ENCODE measurements around the gene CSF1.

The CSF1 gene

DNA sequence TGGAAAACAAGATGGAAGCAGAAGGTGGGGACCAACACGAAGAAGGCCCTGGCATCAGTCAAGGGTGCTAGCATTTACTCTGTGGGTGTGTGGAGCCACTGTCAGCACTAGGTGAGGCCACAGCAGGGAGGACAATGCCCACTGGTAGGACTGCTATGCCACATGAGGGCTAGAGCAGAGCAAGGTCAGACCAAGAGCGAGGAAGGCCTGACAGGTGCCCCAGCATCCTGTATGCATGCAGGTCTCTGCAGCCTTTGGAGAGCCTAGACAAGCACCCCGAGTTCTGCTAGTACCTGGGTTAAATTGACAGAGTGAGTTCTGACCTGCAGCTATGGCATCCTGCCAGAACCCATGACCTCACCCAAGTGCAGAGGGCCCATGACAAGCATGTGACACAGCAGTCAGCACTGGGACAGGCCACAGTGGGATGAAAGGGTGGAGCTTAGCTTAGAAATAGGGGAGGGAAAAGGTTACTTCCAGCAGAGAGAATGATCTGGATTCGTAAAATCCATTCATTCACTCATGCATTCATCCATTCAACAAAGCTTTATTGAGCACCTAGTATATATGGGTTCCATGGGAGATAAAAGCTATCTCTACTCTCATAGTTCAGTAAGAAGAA, 9.0 kb upstream of the CSF1 start:
- DNase-seq (ENCODE audit: low read depth): no peak

DNA sequence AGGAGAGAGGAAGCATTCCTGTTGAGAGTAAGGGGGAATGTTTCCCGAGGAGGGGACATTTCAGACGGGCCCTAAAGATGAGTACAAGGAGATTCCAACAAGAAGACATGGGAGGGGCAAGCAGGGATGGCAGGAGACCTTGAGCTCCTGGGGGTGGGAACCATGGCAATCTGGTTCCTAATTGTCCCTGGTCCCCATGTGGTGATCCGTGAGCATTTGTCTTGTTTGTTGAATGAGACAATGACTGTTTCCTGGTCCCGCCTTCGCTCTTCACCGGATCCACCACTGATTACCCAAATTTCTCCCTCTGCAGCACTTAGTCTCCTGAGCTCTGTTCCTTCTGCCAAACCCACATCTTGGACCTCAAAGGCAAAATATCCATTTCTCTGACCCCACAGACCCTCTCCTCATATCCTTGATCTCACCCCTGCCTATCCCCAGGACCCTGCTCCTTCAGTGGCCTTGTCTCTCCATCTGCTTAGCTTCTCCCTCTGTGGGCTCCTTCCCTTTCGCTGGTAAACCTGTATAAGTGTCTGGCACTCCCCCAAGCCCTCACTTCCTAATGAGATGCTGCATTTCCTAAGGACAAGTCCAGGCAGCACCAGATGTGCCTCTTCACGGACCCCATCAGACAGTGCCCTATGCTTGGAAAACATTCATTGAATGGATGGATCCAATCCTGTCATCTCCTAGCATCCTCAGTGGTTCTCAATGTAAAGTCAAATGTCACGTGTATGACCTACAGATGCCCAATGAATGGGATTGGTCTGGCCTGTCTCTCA, 8.3 kb upstream of the CSF1 start:
- no peak for DNase-seq (ENCODE audit: low read depth)

DNA sequence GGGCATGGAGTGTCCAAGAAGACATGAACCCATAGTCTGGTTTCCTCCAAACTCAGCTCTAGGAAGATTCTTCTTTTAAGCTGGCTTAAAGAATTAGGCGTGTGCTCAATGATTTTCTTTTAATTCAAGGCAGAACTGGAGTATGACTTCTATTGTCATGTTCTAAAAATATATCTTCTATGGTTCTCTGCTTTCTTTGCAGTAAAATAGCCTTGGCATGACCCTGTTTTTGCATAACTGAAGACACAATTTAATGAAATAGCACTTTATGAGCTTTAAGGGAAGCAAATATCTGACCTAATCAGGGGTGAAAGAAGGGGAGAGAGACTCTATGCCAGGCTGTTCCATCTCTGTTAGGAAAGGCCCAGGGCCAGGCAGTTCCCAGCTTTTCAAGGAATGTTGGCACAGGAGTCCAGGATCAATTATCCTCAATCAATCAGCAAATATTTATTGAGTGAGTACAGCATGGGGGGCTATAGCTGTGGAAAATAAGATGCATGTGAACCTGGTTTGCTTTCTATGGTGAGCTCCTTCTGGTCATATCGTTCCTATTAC, 7.2 kb upstream of the CSF1 start:
- no peak for DNase-seq (ENCODE audit: low read depth)

DNA sequence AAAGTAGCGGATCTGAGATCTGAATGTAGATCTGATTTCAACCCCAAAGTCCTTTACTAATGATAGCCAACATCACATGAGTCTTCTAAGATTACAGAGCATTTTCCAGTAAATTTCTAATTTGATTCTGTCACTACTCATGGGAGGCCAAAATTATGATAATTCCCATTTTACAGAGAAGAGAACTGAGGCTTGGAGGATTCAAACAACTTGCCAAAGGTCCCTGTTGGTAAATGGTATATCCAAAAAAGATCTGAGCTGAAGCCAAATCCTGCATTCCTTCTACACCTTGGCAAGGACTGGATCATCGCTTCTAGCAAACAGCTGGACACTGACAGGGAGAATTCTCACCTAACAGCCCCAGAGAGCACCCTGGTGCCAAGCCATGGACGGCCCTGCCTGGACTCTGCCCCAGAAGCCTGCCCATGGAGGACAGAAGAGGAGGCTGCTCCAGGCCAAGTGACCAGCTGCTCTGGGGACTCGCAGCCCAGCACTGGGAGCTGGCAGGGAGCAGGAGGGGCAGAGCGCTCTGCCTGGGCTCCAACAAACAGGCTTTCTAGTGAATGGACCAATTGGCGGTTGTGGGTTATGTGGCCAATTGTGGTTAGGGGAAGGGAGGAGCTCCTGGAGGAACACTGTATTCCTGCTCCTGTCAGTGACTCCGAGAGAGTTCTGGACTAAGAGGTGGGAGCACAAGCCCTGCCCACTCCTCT, 6.4 kb upstream of the CSF1 start:
- DNase-seq (ENCODE audit: low read depth): no peak

DNA sequence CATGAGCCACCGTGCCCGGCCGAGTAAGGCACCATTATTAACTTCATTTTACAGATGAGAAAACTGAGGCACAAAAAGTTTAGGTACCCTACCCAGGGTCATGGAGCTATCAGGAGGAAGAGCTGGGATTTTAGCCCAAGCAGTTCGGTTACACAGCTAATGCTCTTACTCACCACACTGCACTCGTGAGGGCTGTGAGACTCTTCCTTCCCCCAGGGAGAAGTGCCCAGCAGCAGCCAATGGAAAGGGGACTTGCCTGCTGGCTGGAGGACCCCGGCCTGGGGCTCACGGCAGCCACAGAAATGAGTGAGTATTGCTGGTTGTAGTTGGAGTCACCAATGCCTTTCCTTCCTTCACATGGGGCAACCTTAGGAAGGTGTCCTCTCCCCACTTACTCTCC, 5.2 kb upstream of the CSF1 start:
- no peak for DNase-seq (ENCODE audit: low read depth)

DNA sequence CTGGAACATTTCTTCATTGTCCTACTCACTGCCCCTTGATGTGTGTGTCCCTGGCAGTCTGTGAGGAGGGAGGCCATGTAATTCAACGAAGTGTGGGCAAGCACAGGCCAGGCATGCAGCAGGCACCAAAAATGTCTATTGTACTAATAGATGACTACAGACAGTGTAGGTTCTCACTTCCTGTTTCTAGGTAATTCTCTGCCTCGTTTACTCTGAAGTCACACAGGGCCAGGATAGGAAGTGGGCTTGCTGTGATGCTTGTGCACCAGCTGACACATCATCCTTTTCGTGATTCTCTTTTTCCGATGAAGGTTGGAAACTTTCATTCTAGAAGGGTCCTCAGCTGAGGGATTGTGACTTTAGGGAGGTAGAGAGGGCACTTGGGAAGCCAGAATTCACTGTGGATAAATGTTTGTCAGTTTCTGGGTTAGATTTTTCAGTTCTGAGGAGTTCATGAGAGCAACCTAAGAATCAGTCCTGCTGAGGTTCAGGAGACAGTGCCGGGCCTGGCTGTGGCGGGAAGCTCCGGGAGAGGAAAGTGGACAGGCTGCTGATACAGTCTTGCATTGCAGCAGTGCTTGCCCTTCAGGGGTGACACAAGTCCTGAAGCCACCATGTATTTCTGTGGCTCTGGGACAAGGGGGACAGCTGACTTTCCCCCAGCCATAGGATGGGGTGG, 4.3 kb upstream of the CSF1 start:
- peak; percentile 20 for DNase-seq (ENCODE audit: low read depth)

DNA sequence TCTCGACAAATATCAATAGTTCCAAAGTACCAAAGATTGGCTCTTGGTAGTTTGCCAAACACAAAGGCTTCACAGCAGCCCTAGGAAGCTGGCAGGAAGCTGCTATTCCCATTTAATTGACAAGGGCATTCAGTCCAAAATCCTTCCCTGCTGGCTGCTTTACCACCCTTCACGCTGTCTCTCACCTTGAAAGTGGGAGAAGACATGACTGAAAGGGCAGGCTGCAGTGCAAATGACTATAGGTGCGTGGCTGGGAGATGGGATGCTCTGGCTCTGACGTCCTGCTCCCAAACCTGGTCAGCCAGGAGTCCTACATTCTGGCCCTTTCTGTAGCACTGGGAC, 3.8 kb upstream of the CSF1 start:
- no peak for DNase-seq (ENCODE audit: low read depth)

DNA sequence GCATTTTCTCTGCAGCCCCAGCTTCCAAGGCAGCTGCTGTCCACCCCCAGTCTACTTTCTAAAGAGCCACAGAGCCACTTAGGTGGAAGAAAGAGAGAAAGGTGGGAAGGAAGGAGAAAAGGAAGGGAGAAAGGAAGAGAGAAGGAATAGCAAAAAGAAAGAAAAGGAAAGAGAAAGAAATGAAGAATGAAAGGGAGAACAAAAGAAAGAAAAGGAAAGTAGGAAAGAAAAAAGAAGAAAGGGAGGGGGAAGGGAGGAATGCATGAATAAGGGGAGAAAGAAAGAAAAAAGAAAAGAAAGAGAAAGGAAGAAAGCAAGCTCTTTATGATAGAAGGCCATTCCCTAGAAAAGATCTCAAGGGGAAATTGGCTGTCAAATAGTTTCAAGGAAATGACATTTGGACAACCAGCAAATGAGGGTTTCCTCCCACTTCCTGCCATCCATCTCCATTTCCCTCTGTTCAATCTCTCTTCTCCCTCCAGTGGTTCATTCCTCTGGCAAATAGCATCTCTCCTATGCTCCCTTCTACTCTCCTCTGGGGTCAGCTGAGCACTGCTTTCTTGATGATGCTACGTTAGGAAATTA, 3.4 kb upstream of the CSF1 start:
- no peak for DNase-seq (ENCODE audit: low read depth)

DNA sequence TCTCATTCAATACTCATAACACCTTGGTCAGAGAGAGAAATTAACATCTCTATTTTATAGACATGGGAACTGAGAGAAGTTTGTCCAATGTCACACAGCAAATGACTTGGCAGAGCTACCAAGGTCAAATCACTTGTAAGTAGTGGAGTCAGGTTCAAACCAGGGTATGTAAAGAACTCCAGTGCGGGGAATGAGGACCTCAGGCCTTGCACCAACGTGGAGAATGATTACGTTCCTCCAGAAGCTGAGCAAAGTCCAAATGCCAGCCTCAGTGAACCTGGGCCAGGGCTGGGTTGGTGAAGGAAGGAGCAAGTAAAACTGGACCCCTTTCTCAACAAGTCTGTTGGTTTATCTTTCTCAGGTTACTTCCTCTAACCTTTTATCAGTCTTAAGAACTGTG, 1.8 kb upstream of the CSF1 start:
- DNase-seq (ENCODE audit: low read depth): no peak

DNA sequence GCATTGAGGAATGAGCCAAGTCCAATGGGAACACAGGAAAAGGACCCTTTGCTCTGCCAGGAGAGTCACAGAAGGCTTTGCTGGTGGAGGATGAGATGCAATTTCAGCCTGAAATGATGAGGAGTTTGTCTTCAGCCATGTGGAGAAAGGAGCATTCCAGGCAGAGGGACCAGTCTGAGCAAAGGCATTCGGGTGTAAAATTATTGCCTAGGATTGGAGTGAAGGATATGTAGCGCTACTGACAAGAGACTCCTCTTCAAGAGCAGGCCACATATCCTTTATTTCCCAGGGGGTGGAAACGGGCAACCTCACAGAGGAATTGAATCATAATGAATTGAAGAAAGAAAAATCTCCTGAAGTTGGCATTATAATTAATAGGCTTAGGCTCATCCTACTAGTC, 1.1 kb upstream of the CSF1 start:
- DNase-seq (ENCODE audit: low read depth): no peak

DNA sequence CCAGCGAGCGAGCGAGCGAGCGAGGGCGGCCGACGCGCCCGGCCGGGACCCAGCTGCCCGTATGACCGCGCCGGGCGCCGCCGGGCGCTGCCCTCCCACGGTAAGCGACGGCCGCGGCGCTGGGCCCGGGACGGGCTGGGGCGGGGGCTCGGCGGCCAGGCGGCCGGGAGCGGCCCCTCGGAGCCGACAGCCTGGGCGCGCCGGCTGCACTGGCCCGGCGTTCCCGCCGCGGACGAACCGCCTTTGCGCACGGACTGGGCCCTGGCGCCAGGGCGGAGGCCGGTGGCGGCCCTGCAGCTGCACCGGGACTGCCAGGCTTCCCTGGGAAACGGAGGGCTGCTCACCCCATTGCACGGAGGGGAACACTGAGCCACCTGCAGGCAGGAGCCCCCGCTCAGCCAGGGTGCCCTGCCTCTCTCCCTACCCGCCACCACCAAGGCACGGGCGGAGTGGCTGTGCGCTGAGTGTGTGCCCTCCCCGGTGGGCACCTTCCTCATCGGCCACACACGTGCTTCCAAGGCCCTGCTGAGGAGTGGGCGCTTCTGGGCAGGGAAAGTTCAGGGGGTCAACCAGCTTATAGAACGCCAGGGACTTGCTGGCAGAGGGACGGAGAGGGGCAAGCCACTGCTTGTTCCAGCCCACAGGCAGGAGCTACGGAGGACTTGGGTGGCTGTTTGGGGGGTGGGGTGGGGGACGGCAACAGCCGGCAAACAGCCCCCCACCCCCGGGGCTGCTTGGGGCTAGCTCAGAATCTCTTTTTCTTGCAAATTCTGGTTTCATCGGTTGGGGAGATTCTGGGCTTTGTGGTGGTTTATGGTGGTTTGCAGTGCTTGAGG, 532 bp downstream of the CSF1 start:
- peak; percentile 17 for DNase-seq (ENCODE audit: low read depth)

DNA sequence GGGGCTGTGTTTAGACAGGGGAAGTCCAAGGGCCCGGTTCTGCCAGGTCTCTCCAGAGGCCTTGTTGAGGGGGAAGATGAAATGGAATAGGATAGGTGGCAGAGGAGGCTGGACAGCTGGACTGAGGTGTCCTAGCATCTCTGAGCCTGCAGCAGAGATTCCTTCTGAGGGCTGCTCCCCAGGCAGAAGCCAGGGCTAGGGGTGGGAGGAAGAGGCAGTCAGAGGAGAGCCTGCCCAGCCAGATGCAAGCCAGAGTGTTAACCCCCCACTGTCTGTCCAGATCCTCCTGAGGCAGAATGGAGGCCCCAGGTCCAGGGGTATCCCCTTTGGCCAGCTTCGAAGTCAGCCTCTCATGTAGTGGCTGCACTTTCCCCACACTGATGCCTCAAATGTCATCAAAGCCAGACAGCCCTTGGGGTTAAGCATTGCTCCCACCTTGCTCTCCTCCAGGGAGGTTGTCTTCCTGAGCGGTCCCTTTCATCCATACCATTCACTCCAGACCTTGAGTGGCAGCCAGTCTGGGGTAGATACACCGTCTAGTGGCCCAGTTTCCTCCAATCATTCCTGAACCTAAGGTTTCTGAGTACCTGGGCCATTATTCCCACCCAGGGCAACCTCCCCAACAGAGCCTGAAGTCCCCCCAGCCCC, 1.7 kb downstream of the CSF1 start:
- DNase-seq (ENCODE audit: low read depth): no peak

DNA sequence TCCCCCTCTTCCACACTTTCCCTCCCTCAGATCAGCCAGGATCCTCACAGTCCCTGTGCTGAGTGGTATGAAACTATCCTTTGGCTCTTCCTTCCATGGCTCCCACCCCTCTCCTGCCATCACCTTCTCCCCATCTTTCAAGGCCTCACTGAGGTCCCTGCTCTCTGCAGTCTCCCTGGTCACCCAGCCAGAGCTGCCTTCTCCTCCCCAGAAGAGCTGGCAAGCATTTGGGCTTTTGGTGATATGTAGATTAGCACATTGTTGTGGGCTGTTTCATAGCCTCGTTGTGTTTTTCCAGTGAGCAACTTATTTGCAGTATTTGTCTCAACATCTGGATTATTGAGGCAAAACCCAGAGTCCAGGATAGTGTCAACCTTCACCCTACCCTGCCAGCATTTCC, 2.2 kb downstream of the CSF1 start:
- DNase-seq (ENCODE audit: low read depth): no peak

DNA sequence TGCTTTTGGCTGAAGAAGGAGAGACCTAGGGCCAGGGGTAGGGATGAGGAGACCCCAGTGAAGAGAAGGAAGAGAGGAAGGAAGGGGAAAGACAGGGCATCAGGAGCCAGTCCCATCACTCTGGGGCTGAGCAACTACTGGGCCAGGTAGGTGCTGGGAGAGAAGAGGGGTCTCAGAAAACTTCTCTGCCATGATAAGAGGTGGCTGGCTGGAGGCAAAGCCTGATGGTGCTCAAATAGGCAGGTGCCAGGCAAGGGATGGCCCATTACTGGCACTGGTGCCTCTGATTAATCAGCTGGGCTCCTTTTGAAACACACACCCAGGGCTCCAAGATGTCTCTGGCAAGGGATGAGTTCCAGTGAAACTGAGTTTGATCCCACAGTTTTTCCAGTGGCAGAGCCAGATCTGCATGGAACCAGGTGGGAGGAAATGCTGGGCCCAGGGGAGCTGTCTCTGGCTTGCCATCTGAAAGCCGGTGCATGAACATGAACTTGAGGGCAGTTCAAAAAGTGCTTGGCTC, 2.8 kb downstream of the CSF1 start:
- no peak for DNase-seq (ENCODE audit: low read depth)

DNA sequence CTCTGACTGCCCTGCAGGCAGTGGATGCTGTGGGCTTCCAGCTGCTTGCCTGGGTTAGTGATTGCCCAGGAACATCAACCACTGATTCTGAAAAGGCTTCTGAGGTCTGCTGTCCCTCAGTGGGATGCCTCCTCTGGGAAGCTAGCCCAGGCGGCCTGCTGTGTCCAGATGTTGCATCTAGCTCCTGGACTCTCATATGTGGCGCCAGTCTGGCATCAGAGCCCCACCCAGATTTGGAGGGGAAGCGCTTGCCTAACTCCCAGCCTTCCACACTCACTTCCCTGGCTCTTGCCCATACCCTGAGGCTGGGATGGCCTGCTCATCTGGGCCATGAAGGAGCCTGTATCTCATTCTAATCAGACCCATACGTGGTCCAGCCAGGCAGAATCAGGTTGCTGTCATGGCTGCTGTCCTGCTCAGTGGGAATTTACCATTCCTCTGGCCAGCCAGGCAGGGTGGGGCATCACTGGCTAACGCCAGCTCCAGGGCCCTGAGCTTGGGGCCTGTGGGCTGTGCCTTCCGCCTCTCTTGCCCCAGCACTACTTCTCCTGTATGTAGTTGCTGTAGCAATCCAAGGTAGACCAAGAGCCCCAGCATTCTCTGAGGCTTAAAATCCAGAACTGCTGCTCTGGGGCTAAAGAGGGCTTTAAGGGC, 4.1 kb downstream of the CSF1 start:
- no peak for DNase-seq (ENCODE audit: low read depth)

DNA sequence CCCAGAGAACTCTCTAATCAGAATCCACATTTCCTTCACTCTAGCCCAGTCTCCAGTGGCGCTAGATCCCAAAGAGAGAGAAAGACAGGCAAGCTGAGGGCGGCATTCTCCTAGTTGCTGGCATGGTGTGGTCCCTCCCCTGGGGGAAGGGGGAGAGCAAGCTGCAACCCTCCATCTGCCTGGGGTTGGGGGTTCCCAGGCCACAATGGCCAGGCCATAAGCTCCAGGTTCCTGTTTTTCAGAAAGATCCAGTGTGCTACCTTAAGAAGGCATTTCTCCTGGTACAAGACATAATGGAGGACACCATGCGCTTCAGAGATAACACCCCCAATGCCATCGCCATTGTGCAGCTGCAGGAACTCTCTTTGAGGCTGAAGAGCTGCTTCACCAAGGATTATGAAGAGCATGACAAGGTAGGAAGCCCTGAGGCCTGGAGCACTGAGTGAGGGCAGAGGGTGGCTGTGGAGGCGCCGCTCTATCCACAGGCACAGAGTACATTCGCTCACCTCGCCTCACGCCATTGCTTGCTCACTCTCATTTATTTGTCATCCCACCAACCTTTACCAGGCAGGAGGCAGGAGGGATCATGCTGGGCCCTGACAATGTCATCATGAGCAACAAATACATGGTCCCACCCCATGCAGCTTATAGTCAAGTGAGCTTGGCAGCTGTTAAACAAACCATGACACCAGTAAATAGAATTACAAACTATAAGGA, 6.6 kb downstream of the CSF1 start:
- DNase-seq (ENCODE audit: low read depth): no peak

DNA sequence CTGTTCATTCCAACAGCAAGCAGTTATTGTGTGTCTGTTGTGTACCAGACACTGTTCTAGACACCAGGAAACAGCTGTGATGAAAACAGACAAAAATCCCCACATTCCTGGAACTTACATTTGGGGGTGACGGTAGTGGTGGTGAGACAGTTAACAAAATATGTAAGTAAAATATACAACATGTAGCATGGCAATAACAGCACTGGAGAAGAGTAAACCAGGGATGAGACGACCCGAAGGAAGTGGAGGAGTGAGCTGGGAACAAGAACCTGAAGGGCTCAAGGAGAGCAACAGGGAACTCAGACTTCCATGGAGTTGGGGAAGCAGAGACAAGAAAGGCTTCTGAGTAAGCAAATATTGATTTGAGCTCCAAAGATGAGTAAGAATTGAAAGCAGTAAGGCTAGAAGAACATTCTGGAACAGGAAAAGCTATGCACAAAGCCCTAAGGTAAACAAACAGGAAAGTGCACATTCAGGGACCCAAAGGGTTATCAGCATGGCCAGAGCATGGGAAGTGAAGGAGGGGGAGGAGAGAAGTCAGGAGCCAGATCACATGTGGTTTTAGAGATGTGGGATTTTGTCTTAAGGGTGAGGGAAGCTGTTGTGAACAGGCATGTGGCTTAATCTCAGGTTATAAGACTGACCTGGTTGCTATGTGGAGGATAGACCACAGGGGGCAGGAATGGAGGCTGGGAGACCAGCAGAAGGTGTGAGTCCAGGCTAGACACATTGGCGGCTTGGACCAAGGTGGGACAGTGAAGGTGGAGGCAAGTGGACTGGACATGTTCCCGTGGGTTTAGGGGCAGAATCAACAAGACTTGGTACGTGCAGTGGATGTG, 7.3 kb downstream of the CSF1 start:
- no peak for DNase-seq (ENCODE audit: low read depth)

DNA sequence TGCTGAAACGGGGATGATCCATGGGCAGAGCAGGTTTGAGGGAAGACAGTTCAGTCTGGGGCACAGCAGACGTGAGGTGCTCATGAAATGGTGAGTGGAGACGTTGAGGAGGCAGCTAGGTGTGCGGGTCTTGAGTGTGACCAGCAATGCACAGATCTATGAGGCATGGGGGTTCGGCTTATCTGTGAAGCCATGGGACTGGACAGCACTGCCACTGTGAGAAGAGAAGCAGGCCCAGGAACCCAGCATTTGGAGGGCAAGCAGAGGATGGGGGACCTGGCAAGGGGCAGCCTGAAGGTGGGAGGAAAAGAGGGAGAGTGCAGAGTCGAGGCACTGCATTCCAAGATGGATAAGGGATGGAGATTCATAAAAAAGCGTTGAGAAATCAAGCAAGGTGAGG, 8.0 kb downstream of the CSF1 start:
- DNase-seq (ENCODE audit: low read depth): no peak
